Transverse colon (tissue), 4 donors: ENCODE measurements around the gene FEZF1. TPM values are rescaled to one million over a fixed set of nuclear protein-coding genes. Genes with fewer than 3 reads are reported as not detected.

ENCODE experiments used
- DNase-seq: peaks from one replicate; pipeline ENCODE4 v3.0.0-alpha.2; 2019
- H3K27ac ChIP-seq, 4 donors: fragments of 200-600 bp; sonication (generic); 2 replicates each; pipeline ENCODE4 v1.5.1; 2016 to 2018; ENCODE audit warnings: inconsistent platforms in 4 of 4
- H3K27me3 ChIP-seq: fragments of 200-600 bp; sonication (generic); 2 replicates; pipeline ENCODE4 v1.5.1; 2017; ENCODE audit warnings: inconsistent platforms
- H3K36me3 ChIP-seq, 4 donors: fragments of 200-600 bp; sonication (generic); 2 replicates each; pipeline ENCODE4 v1.5.1; 2017 to 2019; ENCODE audit warnings: inconsistent platforms in 4 of 4
- H3K4me1 ChIP-seq, 4 donors: fragments of 200-600 bp; sonication (generic); 2 replicates each; pipeline ENCODE4 v1.5.1; 2017 to 2020; ENCODE audit warnings: inconsistent platforms in 4 of 4
- H3K4me3 ChIP-seq, 4 donors: fragments of 200-600 bp; sonication (generic); 1 replicate in 1 of 4; 2 replicates in 3 of 4; pipeline versions ENCODE4 v1.5.1 to v1.6.1; 2017 to 2019; ENCODE audit warnings: inconsistent platforms in 4 of 4
- H3K9me3 ChIP-seq, 2 donors: fragments of 200-600 bp; sonication (generic); 2 replicates each; pipeline ENCODE4 v1.5.1; 2017 to 2019; ENCODE audit warnings: inconsistent platforms in 2 of 2
- CTCF ChIP-seq, 5 experiments: fragments of 200-600 bp in 3 of 5; fragments of 450-650 bp in 2 of 5; sonication (generic) in 3 of 5; IDR thresholded peaks; 1 replicate in 2 of 5; 2 replicates in 3 of 5; pipeline ENCODE4 v1.5.1; 2016 to 2017; ENCODE audit warnings: antibody characterized with exemption in 5 of 5, inconsistent platforms in 3 of 5, mild to moderate bottlenecking in 2 of 5, moderate library complexity in 1 of 5
- EP300 ChIP-seq: sonication (generic); formaldehyde crosslinking; IDR thresholded peaks from one replicate; pipeline ENCODE4 v1.6.1; 2017; ENCODE audit warnings: antibody characterized with exemption, low read depth
- POLR2A ChIP-seq: fragments of 450-650 bp; IDR thresholded peaks from one replicate; pipeline ENCODE4 v1.6.1; 2016; ENCODE audit warnings: antibody characterized with exemption, mild to moderate bottlenecking, moderate library complexity
- POLR2AphosphoS5 ChIP-seq, 3 donors: sonication (generic); formaldehyde crosslinking; IDR thresholded peaks; one replicate each; pipeline ENCODE4 v1.6.1; 2016; ENCODE audit warnings: antibody characterized with exemption in 3 of 3
- WGBS, 2 donors: methylation state at CpG; one replicate each; pipeline ENCODE4 v1.1.5; 2018; ENCODE audit warnings: low coverage in 1 of 2; 5-methylcytosine and 5-hydroxymethylcytosine counted together
- in situ Hi-C, 4 donors: fragments of 200-750 bp; cut with MboI; loops; one replicate each; pipeline versions ENCODE4 v1.15.0 to v1.15.1; 2017; ENCODE audit warnings: low sequenced_read_pairs in 3 of 4, low pct_ligation_motif_present in 1 of 4, low pct_unique_long_range_greater_than_20kb in 1 of 4
- intact Hi-C: fragments of 100-400 bp; cut with DNase I; formaldehyde crosslinking; loops from one replicate; pipeline ENCODE4 v1.15.1; 2023; ENCODE audit warnings: low total_unique reads
- total RNA-seq, 4 donors: library from RNA; depleted of rRNA; stranded (reverse); fragments of >200 nt; gene quantifications; one replicate each; pipeline ENCODE4 v1.1.0, GENCODE V29; 2016

The FEZF1 gene
- total RNA-seq, 4 donors from 2014 or later, result not detected

GRCh38 chr7:122302761-122303530, 1.6 kb downstream of the FEZF1 start:
- H3K4me1 ChIP-seq, result peaks cover 17 to 51% (median 32%) of the 10 kb centered on the region in 4 donors
- no peak overlapping the region for H3K27ac ChIP-seq
- intact Hi-C loops (no loop called here), in situ Hi-C loops (no loop called here)
- no peak for TF ChIP-seq POLR2A
- TF ChIP-seq EP300, result no peak
- TF ChIP-seq CTCF (IDR thresholded peaks at IDR 0.05), result no peak
- TF ChIP-seq POLR2AphosphoS5 (IDR thresholded peaks at IDR 0.05), result no peak
- H3K4me3 ChIP-seq, result no peak overlapping the region
- H3K9me3 ChIP-seq, result no peaks in the 10 kb centered on the region
- no peaks in the 10 kb centered on the region for H3K36me3 ChIP-seq
- peaks cover 100% of the 10 kb centered on the region for H3K27me3 ChIP-seq
- WGBS, 2 donors, result 11 to 17% methylated on average over 11 to 16 of the region's 16 CpGs
- no peak for DNase-seq

GRCh38 chr7:122301858-122302760, 2.4 kb downstream of the FEZF1 start:
- H3K4me1 ChIP-seq, result peaks cover 17 to 51% (median 32%) of the 10 kb centered on the region in 4 donors
- H3K27me3 ChIP-seq, result peaks cover 100% of the 10 kb centered on the region
- WGBS, 2 donors, result 7 to 11% methylated on average over 10 to 27 of the region's 35 CpGs
- no peak overlapping the region for H3K4me3 ChIP-seq
- no peaks in the 10 kb centered on the region for H3K9me3 ChIP-seq
- no peaks in the 10 kb centered on the region for H3K36me3 ChIP-seq
- TF ChIP-seq CTCF (IDR thresholded peaks at IDR 0.05) (no peak), POLR2AphosphoS5 (IDR thresholded peaks at IDR 0.05) (no peak), POLR2A (no peak), EP300 (no peak)
- no peak for DNase-seq
- intact Hi-C loops, result no loop called here
- H3K27ac ChIP-seq, result no peak overlapping the region
- in situ Hi-C loops, result no loop called here

GRCh38 chr7:122300956-122301833, 3.4 kb downstream of the FEZF1 start:
- 16 to 20% methylated on average over 9 to 11 of the region's 11 CpGs for WGBS, 2 donors
- H3K27ac ChIP-seq, result no peak overlapping the region
- DNase-seq, result no peak

More at GRCh38 chr7:122300956-122301833, 3.4 kb downstream of the FEZF1 start:
- H3K4me3 ChIP-seq, result no peak overlapping the region
- in situ Hi-C loops, result no loop called here
- TF ChIP-seq EP300 (no peak), POLR2A (no peak), CTCF (IDR thresholded peaks at IDR 0.05) (no peak), POLR2AphosphoS5 (IDR thresholded peaks at IDR 0.05) (no peak)
- intact Hi-C loops, result no loop called here
- no peaks in the 10 kb centered on the region for H3K9me3 ChIP-seq
- no peaks in the 10 kb centered on the region for H3K36me3 ChIP-seq
- H3K27me3 ChIP-seq, result peaks cover 100% of the 10 kb centered on the region
- H3K4me1 ChIP-seq, result peaks cover 17 to 46% (median 30%) of the 10 kb centered on the region in 4 donors
